GM20000 (cell line): ENCODE measurements around the gene CC2D1A.

ENCODE experiments used
- DNase-seq: peaks from one replicate; pipeline ENCODE4 v3.0.0; 2012; ENCODE audit warnings: low spot score
- TF ChIP-seq, protein P1 (sequence below): IDR thresholded peaks from 2 replicates; pipeline ENCODE4 v1.5.1; 2012; ENCODE audit warnings: mild to moderate bottlenecking, control low read depth; ENCODE audit errors: extremely low read depth, missing control alignments

Gene CC2D1A

DNA sequence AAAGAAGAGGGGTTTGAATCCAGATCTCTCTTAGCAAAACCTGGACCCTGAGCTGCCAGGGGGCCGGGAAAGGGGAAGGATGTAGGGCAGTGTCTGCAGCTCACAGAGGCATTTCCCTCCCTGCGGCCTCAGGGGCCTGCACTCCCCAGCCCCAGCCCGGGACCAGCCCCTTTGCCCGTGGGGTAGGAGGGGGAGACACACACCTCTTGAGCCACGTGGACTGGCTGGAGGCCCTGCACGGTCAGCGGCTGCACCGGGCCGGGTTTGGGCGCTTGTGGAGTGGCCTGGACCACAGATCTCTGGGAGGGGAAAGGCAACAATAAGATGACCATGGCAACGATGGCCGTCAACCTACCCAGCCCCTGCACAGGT lies 73.2 kb downstream of the CC2D1A start:
- DNase-seq, result no peak
- TF ChIP-seq, protein P1, sequence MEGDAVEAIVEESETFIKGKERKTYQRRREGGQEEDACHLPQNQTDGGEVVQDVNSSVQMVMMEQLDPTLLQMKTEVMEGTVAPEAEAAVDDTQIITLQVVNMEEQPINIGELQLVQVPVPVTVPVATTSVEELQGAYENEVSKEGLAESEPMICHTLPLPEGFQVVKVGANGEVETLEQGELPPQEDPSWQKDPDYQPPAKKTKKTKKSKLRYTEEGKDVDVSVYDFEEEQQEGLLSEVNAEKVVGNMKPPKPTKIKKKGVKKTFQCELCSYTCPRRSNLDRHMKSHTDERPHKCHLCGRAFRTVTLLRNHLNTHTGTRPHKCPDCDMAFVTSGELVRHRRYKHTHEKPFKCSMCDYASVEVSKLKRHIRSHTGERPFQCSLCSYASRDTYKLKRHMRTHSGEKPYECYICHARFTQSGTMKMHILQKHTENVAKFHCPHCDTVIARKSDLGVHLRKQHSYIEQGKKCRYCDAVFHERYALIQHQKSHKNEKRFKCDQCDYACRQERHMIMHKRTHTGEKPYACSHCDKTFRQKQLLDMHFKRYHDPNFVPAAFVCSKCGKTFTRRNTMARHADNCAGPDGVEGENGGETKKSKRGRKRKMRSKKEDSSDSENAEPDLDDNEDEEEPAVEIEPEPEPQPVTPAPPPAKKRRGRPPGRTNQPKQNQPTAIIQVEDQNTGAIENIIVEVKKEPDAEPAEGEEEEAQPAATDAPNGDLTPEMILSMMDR, result no peak

DNA sequence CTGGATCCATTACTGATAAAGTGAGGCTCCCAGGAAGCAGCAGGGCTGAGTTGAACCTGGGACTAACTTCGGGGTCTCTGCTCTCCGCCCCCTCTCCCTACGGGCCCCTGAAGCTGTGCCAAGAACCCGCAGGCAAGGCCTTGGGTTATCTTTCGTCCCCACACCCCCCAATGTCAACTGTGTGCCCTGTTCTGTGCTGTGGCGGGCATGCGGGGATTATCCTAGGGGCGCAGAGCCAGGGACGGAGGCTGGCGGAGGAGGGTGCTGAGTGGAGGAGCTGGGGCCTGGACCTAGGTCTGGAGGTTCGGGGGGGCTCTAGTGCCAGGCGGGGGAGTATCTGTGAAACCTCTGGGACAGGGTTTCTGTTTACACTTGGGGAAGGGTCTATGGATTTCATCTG lies 73.7 kb downstream of the CC2D1A start:
- TF ChIP-seq, protein P1, result no peak
- no peak for DNase-seq

DNA sequence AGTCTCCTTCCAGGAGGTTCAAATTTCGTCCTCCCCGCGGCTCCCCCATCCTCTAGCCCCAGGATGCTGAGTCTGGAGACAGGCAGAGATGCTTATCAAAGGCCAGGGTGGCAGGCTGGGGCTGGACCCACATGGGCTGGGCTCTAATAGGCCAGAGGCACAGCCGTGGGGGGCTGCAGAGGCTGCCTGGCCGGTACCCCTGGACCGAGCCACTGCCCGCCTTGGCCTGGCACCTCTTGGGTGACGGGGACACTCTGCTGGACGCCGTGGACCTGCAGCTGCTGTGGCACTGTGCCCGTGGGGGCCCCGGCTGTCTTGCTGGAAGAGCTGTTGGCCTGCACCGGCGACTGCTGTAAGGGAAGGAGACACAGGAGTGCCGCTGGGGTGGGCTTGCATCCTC lies 74.3 kb downstream of the CC2D1A start:
- TF ChIP-seq, protein P1, result no peak
- no peak for DNase-seq
